Gastrocnemius medialis (tissue), 4 donors: ENCODE data around the gene LARGE1.

Experiments
- POLR2A ChIP-seq, 2 donors: fragments of 450-650 bp; IDR thresholded peaks; one replicate each; pipeline ENCODE4 v1.6.1; 2017; ENCODE audit warnings: antibody characterized with exemption in 2 of 2, mild to moderate bottlenecking in 2 of 2, moderate library complexity in 2 of 2
- TF ChIP-seq, protein P1 (sequence below), 5 experiments: fragments of 450-650 bp in 3 of 5; fragments of 200-600 bp in 2 of 5; sonication (generic) in 2 of 5; IDR thresholded peaks in 4 of 5; conservative IDR thresholded peaks in 1 of 5; 1 replicate in 4 of 5; 2 replicates in 1 of 5; pipeline ENCODE4 v1.5.1; 2016 to 2019; ENCODE audit warnings: antibody characterized with exemption in 5 of 5, mild to moderate bottlenecking in 3 of 5, moderate library complexity in 3 of 5

- no peak for TF ChIP-seq POLR2A (IDR thresholded peaks at IDR 0.05)
- TF ChIP-seq, protein P1, sequence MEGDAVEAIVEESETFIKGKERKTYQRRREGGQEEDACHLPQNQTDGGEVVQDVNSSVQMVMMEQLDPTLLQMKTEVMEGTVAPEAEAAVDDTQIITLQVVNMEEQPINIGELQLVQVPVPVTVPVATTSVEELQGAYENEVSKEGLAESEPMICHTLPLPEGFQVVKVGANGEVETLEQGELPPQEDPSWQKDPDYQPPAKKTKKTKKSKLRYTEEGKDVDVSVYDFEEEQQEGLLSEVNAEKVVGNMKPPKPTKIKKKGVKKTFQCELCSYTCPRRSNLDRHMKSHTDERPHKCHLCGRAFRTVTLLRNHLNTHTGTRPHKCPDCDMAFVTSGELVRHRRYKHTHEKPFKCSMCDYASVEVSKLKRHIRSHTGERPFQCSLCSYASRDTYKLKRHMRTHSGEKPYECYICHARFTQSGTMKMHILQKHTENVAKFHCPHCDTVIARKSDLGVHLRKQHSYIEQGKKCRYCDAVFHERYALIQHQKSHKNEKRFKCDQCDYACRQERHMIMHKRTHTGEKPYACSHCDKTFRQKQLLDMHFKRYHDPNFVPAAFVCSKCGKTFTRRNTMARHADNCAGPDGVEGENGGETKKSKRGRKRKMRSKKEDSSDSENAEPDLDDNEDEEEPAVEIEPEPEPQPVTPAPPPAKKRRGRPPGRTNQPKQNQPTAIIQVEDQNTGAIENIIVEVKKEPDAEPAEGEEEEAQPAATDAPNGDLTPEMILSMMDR (IDR thresholded peaks at IDR 0.05 in 4 of 5, conservative IDR thresholded peaks at IDR 0.05 in 1 of 5): no peak
These were observed 515.6 kb downstream of the LARGE1 start for GRCh38 chr22:33404723-33405122.
